GM21825 (cell line): ENCODE data around the gene SLCO3A1.

Experiments used
- ATAC-seq: cut with Tn5 transposase; IDR thresholded peaks from one replicate; pipeline ENCODE4 v1.9.1; 2021; ENCODE audit warnings: mild to moderate bottlenecking, moderate library complexity; ENCODE audit not compliant: unreplicated experiment

The SLCO3A1 gene

DNA sequence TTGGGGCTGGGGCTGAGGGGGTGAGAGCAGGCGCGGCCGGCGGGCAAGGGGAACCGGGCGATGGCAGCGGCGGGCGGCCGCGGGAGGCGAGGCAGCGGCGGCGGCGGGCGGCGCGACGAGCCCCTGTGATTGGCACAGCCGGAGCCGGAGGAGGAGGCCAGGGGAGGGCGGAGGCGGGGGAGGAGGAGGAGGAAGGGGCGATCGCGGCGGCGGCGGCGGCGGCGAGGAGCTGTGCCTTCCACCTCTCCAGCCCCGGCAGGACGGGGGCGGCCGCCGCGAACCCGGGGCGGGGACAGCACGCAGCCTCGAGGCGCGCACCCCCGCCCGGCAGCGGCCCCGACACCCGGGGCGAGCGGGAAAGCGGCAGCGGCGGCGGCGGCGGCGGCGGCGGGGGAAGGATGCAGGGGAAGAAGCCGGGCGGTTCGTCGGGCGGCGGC is at the start of gene SLCO3A1:
Gene SLCO3A1, plus strand, starts transcription at position 198 of the 437 bp plus-strand sequence.
- ATAC-seq = peak; percentile 8

DNA sequence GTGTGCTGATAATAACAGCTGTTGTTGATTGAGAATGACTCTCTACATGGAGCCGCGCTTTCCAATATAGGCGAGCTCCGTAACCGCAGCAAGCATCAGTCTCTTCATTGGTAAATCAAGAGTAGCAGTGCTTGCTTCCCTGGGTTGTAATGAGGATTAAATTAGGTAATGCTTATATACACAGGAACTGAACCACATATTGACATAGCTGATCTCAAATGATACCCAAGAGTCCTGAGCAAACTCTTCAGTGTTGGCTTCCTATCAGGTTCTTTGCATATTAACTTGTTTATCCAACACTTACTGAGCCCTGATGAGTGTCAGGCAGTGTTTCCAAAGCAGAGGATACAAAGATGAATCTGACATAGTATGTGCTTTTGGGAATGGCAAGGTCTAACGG is 46.4 kb upstream of the SLCO3A1 start:
- no peak for ATAC-seq

DNA sequence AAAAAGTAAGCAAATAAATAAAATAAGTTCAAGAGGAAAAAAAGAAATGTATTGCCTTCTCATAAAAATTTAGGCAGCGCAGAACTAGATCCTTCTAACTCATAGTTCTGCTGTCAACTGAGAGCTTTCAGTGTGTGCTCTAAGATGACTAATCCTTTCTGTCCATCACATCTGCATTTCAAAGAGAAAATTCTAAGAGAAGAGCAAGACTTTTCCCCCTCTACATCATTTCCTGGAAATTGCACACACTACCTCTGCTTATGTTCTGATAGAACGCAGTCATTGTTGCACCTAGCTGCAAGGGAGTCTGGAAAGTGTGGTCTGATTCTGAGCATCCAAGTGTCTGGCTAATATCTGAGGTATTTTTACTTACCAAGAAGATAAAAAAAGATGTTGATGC is 39.6 kb upstream of the SLCO3A1 start:
- ATAC-seq = no peak

DNA sequence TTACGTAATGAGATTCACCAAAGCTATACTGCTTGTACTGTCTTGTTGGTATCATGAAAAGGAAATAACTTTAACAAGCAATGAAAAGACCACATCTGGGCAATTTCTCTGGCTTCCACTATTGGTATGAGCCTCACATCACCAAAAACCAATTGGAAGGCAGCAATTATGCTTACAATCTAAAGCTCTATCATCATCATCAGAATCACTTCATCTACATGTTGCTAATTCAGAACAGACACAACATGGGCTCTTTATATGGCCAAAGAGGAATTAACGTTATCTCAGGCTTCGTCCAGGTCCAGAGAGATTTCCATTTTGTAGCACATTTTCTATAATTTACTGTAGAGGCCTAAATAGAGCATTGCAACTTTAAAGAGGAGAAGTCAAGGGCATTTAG is 36.6 kb upstream of the SLCO3A1 start:
- no peak for ATAC-seq

DNA sequence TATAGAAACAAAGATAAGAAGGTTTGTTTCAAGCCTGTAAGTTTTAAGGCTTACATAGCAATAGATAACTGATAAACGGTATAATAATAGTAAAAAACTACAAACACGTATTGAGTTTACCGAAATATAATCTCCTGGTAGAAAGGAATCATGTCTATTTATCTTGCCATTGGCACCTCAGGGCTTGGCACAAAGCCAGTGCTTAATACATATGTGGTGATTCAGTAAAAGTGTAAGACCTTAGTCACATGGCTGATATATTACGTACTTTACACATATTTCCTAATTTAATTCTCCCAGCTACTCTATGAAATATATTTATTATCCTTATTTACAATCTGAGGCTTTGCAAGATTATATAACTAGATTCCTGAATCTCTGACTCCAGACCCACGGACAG is 32.0 kb upstream of the SLCO3A1 start:
- no peak for ATAC-seq

DNA sequence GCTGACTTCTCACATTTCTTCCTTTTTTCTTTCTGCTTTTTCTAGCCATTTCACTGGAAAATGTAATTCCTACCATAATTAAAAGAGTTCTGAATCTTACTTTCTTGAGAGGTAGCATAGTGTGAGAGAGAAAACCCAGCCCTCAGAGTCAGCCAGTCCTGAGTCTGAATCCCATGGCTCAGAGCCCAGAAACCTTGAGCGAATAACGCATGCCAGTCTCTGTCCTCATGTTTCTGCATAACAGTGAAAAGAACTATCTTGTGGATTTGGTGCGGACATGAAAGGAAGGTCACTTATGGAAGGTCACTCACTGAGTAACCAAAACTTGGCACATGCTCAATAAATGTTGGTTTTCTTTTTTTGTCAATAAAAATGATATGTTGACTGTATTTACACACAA is 29.3 kb upstream of the SLCO3A1 start:
- ATAC-seq = no peak

DNA sequence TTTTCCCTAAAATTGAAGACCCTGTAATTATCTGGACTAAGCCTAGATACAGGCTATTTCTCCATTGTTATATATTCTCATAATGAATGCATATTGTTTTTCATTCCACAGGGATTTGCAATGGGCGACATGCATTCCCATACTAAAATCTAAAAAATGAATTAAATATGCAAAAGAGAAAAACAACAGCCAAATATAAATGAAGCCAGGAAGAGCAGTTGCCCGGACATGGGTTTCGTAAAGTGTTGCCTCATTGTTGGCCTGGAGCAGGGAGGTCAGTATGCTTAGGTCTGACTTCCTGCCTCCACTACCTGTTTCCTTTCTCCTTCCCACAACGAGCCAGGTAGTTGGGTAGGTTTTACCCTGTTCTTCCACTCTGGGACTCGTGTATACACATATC is 27.1 kb upstream of the SLCO3A1 start:
- ATAC-seq = no peak

DNA sequence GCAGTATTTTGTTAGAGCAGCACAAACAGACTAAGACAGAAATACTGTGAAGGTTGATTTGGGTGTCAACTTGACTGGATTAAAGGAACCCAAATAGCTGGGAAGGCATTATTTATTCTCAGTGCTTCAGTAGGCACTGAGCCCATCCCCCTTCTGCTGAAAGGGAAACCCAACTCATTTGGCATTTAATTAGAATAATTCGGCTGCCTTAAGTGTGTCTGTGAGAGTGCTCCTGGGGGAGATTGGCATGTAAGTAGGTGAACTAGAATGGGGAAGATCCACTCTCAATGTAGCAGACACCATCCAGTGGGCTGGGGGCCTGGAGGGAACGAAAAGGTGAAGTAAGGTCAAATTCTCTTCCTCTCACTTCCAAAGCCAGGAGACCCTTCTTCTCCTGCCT is 20.5 kb upstream of the SLCO3A1 start:
- no peak for ATAC-seq

DNA sequence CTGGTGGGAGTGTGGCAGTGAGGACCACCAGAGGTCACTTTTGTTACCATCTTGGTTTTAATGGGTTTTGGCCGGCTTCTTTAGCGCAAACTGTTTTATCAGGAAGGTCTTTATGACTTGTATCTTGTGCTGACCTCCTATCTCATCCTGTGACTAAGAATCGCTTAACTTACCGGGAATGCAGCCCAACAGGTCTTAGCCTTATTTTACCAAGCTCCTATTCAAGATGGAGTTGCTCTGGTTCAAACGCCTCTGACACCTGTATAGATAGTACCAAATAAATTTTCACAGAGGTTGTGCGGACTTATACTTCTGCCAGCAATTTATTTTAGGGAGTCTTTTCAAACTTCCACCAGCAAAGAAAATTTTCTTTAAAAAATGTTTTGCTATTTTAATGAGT is 13.6 kb upstream of the SLCO3A1 start:
- no peak for ATAC-seq

DNA sequence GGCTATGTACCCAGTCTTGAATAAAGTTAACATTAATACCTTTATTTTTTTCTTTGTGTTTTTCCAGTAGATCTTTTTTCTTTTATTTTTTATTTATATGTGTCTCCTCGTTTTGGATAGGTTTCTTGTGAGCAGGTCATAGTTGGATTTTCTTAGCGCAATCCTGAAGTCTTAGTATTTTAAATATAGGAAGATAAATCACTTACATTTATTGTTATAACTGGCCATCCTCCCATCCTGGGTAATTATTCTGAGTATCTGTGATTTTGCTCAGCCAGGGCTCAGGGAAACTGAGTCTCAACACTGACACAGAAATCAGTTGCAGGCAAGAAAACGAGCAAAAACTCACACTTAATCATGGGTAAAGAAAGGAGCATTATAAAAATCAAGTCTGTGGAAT is 11.6 kb upstream of the SLCO3A1 start:
- ATAC-seq = no peak

DNA sequence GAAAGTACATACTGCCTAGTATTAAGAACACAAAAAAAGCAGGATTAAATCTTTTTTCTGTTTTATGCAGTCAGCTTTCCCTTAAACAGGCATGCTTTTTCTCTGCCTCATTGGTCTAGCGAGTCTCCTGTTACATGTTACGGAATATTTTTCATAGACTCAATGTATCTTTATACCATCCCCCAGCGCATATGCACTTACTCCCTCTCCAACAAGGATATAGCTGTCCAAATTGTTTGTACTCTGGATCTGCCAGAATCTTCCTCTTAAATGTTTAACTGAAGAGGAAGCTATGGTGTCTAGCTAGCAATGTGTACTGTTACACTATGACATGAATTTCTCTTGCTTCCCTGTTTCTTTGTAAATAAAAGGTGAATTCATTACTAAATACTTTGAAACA is 9.2 kb upstream of the SLCO3A1 start:
- no peak for ATAC-seq

DNA sequence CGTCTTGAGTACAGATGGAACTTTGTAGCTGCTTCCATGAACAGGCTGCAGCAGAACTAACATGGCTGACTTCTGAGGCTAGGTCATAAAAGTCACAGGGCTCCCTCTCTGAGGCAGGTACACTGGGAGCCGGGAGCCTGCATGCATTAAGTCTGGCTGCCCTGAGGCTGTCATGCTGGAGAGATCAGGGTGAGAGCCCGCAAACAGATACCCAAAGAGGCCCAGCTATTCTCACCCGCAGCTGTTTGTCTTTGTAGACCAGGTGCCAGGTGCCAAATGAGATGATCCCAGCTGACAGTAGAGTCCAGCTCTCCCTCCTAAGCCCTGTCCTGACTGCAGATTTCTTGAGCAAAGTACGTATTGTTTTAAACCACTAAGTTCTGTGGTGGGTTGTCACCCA is 8.6 kb upstream of the SLCO3A1 start:
- ATAC-seq = no peak

DNA sequence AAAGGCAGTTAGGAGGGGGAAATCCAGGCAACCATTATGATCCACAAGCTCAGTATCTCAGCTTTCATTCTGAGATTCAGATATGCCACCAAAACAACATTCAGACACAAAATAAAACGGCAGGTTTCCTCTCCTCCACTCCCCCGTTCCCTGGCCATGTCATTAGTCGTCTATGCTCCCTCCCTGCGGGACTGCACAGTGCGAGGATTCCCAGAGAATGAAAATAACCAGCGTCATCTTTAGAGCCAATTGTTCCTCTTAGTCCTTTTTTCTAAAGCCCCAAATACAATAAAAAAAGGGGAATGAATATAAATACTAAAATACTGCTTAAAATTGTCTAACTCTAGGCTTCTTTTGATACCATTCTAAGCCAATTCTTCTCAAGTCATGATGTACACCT is 7.8 kb upstream of the SLCO3A1 start:
- ATAC-seq = no peak

DNA sequence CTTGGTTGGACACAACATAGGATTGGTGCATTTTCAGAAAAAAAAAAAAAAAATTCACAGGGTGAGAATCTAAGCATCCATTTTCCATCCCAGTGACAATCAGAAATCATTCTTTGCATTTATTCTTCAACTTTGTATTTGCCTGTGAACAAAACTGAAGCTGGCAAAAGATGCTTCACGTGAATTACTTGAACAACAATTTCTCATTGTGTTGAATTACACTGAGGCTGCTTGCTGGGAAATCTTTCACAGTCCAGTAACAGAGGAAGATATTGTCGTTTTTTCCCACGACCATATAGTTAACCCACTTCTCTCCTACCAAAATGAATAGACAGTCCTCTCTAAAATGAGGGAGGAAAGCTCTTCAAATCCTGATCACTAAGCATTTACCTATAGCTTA is 4.3 kb upstream of the SLCO3A1 start:
- ATAC-seq = no peak

DNA sequence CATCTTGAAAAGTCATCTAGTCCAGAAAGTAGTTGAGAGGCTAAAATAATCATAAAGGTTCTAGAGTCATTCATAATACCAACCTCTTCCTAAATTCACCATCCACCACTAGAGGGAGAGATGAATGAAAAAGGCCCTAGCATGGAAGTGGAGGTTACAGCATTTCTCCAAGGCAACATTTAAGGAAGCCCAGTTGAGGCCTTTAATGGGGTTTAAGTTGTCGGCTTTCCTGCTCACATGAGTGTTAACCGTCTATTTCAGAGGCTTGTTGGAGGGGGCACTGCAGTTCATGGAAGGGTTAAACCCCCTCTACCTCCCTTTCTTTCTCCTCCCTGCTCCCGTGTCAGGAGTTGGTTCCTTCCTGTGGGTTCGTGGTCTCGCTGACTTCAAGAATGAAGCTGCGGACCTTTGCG is 3.8 kb upstream of the SLCO3A1 start:
- ATAC-seq = no peak

DNA sequence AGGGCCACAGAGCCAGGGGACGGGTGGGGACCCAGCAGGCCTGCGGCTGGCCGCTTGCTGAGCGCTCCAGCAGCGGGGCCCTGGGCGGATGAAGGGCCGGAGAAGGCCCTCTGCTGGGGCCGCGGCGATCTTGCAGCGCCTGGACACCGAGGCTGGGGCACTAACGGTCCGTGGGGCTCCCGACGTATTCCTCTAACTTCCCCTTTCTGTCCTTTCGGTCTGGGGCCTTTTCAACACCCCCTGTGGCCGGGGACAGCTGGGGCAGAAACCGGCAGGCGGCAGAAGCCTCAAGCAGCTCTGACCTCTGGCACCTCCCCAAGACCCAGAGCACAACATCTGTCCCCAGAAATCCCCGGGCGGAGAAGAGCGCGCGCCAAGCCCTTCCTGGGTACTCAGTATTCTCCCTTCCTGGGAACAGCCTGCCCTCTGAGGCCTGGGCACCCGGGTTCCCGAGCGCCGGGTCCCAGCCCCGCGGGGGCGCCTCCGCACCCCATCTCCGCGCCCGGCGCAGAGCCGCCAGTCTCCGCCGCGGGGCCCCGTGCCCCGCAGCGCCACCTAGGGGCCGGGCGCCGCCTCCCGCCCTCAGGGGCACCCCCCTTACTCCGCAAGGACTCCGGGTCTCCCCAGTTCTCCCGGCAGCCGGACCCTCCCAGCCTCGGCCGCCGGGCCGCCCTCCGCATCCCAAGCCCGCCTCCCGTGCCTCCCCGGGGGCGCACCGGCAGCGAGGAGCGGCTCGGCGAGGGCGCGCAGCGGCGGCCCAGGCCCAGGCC is 582 bp upstream of the SLCO3A1 start:
- ATAC-seq = peak; percentile 52

DNA sequence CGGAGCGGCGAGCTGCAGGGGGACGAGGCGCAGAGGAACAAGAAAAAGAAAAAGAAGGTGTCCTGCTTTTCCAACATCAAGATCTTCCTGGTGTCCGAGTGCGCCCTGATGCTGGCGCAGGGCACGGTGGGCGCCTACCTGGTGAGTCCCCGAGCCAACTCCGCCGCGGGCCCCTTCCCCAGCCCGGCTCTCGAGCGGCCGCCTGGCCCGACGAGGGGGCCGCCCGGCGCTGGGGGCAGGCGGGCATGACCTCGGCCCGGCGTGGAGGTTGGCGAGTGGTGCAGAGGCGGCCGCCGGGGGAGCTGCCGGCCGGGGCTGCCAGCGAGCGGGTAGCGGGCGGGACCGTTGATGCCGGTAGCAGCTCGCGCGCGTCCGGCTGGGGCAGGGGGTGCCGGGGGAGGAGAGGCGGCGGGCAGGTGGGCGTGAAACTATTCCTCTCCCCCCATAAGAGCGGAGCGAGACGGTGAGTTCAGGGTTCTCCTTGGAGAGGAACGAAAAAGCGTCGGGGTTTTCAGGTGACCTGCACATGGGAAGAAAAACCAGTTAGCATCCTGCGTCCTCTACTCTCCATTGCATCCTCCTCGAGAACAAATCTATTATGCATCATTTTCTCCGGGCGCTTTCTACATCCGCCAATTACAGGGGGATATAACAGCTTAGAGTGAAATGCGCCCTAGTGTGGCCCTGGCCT is 585 bp downstream of the SLCO3A1 start:
- ATAC-seq = no peak

DNA sequence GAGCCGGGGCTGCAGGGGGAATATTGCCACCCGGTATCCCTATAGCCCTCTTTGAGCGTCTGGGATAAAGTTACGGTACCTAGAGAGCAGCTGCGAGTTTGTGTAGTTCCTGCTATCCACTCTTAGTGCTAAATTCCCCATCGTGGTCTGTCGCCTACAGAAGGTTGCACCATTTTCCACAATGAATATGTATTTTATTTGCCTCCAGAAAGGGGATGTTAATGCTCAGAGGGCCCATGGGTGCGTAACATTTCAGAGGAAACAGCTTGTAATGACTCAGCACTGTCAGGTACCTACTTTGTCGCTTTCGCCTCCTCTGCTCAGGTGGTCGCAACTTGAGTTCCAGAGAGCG is 1.1 kb downstream of the SLCO3A1 start:
- no peak for ATAC-seq

DNA sequence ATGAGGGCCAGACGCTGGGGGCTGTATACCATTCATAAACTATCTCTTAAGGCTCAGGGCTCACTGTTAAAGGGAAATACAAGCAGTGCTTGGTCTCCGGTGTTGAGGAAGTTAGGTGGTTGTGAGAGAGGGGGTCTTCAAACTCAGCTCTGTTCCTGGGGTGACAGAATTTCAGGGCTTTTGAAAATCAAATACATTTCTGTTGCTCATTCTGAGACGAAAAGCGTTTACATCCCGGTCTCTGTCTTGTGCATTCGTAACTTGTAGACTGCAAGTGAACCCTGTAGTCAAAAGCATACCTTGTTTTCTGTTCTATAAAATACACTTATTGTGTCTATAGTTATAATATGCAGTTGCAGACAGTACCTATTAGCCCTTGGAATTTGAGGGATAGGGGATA is 1.7 kb downstream of the SLCO3A1 start:
- ATAC-seq = no peak

DNA sequence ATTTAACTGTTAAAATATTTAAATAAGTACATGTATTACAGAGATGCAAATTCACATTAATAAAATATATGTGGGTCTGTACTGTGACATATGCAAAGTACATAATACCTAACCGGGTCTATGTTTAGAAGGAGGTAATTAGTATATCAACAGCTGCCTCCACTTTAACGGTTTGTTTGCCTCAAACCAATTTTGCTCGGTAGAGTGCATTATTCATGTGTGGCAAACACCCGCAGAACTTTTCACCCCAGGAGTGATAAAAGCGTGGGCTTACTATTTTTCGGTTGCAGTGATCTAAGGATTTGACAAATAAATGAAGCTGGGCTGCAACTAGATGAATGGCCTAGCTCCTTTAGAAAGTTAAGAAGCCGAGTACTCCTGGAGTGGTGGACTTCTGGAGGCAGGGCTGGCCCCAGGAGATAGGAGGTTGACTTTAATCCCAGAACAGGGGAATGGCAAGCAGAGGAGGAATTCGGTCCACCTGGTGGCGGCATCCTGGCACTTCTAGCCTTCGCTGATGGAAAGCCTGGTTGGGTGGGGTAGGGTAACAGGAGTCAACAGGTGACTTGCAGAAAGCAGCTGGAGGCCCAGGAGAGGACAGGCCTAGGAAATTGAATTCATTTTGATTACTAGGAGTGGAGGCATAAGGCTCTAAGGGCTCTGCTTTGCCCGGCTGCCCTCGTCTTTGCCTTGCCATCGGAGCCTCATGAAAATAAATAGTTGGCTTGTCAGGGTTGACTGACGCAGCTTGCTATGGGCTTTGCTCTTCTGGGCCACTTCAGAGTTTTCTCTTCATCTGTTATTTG is 2.4 kb downstream of the SLCO3A1 start:
- no peak for ATAC-seq

DNA sequence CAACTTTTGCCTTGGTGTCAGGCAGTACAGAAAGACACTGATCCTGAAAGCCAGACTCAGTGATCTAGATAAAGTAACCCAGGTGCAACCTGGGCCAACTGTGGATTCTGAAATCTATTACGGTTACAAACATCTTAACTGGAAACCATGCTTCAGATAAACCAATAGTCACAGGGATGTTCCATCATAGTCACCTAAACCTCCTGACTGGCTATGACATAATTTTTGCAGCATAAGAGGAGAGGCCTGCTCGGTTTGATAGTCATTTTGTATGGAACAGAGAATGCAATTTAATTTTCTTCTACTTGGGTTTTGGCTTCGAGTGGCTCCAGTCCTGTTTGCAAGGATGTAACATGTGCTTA is 3.7 kb downstream of the SLCO3A1 start:
- ATAC-seq = no peak

DNA sequence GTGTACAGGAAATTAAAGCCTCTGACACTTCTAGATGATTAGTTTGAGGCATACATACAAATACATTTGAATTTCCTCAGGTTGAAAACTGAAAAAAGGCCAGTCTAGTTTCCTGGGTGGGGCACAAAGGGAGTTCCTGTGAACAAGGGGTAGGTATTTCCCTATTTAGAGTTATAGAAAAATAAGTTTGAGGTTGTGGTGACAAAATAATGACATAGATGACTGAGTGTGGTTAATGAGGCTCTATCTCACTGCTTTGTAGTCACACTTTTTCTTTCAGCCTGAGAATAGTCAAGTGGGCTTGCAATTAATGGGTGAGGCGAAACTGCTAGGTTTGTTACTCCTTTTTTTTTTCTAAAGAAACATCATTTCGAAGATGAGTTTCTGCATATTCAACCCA is 4.3 kb downstream of the SLCO3A1 start:
- ATAC-seq = peak; percentile 50
